GM19324 (cell line): ENCODE results near the gene CENPX.
A peak's percentile ranks its signal among the peaks of the same experiment; 100 is the strongest.
"Not testable (repeated sequence)": the region's sequence is repeated elsewhere in the genome, so short reads cannot be mapped to it uniquely, and the experiment has no call there.

Source experiments
- ATAC-seq: cut with Tn5 transposase; IDR thresholded peaks from one replicate; pipeline ENCODE4 v1.9.1; 2021; ENCODE audit warnings: mild to moderate bottlenecking, moderate library complexity; ENCODE audit not compliant: unreplicated experiment, low FRiP score

Gene CENPX

DNA sequence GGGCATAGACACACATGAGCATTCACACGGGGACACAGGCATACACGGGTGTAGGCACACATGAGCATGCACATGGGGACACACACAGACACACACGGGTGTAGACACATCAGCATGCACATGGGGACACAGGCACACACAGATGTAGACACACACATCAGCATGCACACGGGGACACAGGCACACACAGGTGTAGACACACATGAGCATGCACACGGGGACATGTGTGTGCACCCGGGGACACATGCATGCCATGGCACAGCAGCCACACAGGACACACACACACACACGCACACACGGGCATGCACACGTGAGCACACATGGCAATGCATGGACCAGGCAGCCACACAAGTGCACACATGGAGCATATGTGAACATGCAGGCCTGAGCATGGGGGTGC lies 20.0 kb upstream of the CENPX start:
- no peak for ATAC-seq

DNA sequence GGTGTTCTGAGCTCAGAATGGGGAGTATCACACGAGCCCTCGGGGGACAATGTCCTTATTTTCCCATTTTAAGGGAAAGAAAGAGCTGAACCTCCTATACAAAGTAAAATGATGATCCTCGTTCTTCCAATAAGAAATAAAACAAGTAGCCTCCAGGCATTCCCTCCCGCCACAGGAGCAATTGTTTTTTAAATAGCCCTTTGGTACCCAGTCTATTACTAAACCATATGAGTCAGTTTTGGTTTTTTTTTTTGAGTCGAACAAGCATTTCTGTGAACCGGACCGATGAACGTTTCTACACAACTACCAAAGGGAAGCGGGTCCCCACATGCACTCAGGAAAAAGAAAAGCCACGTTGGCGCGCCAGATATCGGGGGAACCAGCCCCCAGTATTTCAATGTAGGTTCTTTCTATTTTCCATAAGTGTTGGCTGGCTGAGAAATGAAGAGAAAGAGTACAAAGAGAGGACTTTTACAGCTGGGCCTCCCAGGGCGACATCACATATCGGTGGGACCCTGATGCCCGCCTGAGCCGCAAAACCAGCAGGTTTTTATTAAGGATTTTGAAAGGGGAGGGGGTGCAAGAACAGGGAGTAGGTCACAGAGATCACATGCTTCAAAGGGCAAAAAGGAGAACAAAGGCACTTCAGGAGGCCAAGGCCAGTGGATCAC lies 18.6 kb upstream of the CENPX start:
- no peak for ATAC-seq

DNA sequence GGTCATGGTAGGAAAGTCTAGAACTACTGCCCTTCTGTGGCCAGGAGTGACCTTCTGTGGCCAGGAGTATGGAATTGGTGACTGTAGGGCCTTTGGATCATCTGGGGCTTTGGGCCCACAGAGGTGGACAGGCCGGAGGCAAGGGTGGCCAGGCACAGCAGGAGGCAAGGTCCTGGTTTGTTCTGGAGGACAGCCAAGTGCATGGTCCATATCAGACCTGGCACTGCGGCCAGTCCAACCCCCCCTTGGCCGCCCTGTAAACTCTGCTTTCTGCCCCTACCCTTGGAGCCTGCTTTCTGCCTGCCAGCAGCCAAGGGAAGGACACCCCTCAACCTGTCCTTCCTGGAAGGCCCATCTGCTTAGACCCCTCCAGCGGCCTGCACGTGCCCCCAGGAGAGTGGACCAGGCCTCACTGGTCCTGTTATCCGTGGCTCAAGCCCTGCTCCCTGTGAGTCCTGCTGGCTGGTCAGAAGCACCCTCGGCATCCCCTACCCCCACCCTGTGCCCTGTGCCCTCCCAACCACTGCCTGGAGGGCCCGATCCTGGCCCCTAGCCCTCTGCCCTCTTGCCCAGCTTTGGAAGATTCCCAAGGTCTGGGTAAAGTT lies 17.1 kb upstream of the CENPX start:
- no peak for ATAC-seq

GRCh38 chr17:82038796-82039409 lies 16.2 kb upstream of the CENPX start:
- not testable (repeated sequence) for ATAC-seq

GRCh38 chr17:82037889-82038195 lies 15.2 kb upstream of the CENPX start:
- ATAC-seq: no peak

- peak; percentile 86 for ATAC-seq
These were observed 14.6 kb upstream of the CENPX start, which contains the start of gene DCXR for GRCh38 chr17:82037092-82037888. Gene DCXR, minus strand, starts transcription at chr17:82037697. Its CDS starts 15 bp downstream, at chr17:82037682.

DNA sequence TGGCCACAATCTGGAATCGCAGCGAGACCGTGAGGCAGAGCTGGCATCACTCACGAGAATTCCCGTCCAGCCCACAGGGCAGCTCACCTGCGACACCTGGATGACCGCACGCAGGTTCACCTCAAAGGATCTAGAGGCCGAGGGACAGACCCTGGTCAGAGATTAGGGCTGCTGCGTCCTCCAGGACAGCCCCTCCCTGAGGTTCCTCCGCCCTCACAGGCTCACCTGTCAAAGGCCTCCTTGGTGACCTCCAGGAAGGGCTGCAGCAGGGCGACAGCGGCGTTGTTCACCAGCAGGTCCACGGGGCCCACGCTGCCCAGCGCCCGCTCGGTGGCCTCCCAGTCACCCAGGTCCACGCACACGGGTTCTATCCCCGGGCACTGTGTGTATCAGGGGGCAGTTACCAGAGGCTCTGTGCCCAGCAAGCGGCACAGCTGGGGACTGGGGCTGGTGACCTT lies 14.0 kb upstream of the CENPX start:
- no peak for ATAC-seq

GRCh38 chr17:82035956-82036633 lies 13.4 kb upstream of the CENPX start:
- no peak for ATAC-seq

DNA sequence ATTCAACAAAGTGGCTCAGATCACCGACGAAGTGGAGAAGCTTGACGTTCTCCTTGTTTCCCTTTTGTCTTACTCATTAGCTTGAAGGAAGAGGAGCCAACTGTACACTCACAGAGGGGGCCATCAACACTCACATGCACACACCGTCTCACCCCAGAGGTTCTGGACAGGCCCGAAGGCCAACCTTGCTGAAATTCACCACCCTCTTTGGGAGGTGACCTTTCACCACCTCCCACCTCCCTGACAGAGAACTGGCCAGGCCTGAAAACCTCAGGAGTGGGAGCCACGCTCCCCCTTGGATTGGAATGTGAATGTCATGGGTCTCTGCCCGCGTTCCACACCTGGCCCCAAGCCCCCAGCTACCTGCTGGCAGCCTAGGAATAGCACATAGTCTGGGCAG lies 12.8 kb upstream of the CENPX start:
- no peak for ATAC-seq

DNA sequence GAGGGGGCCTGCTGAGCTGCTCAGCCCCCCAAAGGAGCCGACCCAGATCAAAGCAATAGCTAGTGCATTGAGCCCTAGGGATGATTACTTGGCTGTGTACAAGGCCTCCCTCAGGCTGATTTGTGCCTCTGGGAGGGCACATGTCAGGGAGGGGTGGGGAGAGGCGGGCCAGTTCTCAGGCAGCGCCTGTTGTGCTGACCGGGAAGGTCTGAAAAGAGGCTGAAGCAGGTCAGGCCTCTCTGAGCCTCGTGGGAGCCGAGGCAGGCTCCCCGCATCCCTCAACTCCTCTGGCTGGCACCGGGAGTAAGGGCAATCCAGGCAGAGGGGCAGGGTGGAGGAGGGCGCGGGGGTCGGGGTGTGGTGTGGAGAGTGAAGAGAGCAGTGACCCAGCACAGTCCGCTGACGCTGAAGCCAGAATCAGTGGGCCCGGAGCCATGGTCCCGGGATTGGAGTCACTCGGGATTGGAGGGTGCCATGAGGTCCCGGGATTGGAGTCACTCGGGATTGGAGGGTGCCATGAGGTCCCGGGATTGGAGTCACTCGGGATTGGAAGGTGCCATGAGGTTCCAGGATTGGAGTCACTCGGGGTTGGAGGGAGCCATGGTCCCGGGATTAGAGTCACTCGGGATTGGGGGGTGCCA lies 11.8 kb upstream of the CENPX start:
- ATAC-seq: no peak

- no peak for ATAC-seq
These were observed 10.8 kb upstream of the CENPX start for GRCh38 chr17:82033359-82034085.

DNA sequence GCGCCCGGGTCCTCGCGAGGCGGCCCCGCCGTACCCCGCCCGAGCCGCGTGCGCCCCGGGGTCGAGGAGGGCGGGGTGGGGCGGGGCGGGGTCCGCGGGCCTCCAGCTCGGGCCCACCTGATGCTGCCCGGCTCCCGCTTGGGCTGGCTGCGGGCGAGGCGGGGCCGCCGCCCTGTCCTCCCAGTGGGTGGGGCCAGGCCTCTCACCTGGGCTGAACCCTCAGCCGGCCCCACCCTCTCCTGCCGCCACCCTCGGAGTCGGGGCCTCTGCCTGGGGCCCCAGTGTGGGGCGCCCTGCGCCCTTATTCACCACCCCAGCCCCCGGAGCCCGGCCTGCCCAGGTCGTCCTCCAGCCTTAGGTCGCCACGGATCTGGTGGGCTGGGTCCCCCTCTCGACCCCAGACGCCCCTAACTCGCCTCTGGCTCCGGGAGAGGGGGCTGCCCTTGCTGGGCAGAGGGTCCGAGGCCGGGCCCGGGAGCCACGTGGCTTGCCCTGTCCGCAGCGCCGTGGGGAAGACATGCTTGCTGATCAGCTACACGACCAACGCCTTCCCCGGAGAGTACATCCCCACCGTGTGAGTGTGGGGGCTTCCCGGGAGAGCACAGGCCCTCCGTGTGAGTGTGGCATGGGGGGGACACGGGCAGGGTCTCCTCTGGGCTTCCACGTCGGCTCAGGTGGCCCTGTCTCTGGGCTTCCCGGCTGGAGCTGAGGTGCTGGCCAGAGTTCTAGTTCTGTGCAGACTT lies 9.4 kb upstream of the CENPX start:
- ATAC-seq: no peak

- ATAC-seq: no peak
These were observed 8.7 kb upstream of the CENPX start, which contains the start of gene RAC3 for GRCh38 chr17:82031303-82031884. Gene RAC3, plus strand, starts transcription at chr17:82031678. Its CDS starts 84 bp downstream, at chr17:82031762.

GRCh38 chr17:82030470-82031302 lies 8.0 kb upstream of the CENPX start:
- no peak for ATAC-seq

- ATAC-seq: no peak
These were observed 7.4 kb upstream of the CENPX start for GRCh38 chr17:82029990-82030469.

DNA sequence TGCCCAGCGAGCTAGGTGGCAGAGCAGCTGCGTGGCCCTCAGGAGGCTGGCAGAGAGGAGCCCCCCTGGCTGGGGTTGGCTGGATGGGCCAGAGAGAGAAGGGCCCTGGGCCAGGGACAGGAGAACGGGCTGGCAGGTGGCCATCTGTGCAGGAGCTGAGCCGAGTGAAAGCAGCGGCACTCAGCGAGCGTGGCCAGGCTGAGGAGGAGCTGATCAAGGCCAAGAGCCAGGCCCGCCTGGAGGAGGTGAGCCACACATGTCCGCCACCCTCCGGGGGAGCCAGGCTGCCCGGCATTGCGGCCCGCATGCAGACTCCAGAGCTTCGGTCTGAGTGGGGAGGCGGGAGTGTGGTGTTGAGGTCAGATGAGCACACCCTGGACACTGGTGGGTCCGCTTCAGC lies 6.7 kb upstream of the CENPX start:
- ATAC-seq: no peak

DNA sequence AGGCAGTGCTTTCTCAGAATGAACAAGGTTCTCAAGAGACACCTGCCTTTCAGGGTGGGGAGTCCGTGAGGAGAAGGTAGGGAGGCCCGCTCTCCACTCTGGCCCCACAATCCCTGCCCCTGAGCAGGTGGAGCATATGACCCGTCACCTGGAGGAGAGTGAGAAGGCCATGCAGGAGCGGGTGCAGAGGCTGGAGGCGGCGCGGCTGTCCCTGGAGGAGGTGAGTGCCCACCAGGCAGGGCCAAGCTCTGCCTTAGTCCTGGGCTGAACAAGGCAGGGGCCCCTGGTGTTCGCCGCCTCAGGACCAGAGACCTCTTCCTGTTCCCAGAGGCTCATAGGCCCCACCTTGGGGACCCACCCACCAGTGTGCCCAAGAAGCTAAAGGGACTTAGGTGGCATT lies 6.3 kb upstream of the CENPX start:
- ATAC-seq: no peak
